Liver (tissue), 9 donors: ENCODE data around the gene FGD4. TPM values are rescaled to one million over a fixed set of nuclear protein-coding genes. Genes with fewer than 3 reads are reported as not detected.

Source experiments
- DNase-seq: peaks from one replicate; pipeline ENCODE4 v3.0.0-alpha.2; 2017; ENCODE audit warnings: low spot score
- H3K27ac ChIP-seq, 2 donors: one replicate each; pipeline ENCODE4 v1.7.0; 2013; ENCODE audit warnings: inconsistent platforms in 2 of 2, low read length in 2 of 2, control low read depth in 1 of 2, low read depth in 1 of 2, mild to moderate bottlenecking in 1 of 2
- H3K27me3 ChIP-seq, 4 donors: one replicate each; pipeline versions ENCODE4 v1.6.1 to v1.7.0; 2013; ENCODE audit warnings: low read length in 3 of 4, inconsistent platforms in 1 of 4, mild to moderate bottlenecking in 1 of 4, moderate library complexity in 1 of 4; ENCODE audit not compliant: control insufficient read depth in 4 of 4, insufficient read depth in 4 of 4
- H3K36me3 ChIP-seq, 4 donors: one replicate each; pipeline versions ENCODE4 v1.6.1 to v1.7.0; 2013; ENCODE audit warnings: low read length in 3 of 4, mild to moderate bottlenecking in 3 of 4, low read depth in 1 of 4, moderate library complexity in 1 of 4; ENCODE audit not compliant: control insufficient read depth in 4 of 4, insufficient read depth in 3 of 4
- H3K4me1 ChIP-seq, 4 donors: one replicate each; pipeline versions ENCODE4 v1.6.1 to v1.7.0; 2013; ENCODE audit warnings: low read length in 3 of 4, mild to moderate bottlenecking in 3 of 4, moderate library complexity in 1 of 4; ENCODE audit not compliant: control insufficient read depth in 4 of 4, insufficient read depth in 4 of 4
- H3K4me3 ChIP-seq, 3 donors: one replicate each; pipeline versions ENCODE4 v1.6.1 to v1.7.0; 2013; ENCODE audit warnings: low read length in 3 of 3, control low read depth in 1 of 3, low read depth in 1 of 3, mild to moderate bottlenecking in 1 of 3
- H3K9ac ChIP-seq, 2 donors: one replicate each; pipeline ENCODE4 v1.7.0; 2013; ENCODE audit warnings: low read length in 2 of 2, mild to moderate bottlenecking in 2 of 2, moderate library complexity in 2 of 2, control low read depth in 1 of 2, low read depth in 1 of 2
- H3K9me3 ChIP-seq, 4 donors: one replicate each; pipeline versions ENCODE4 v1.6.1 to v1.7.0; 2013; ENCODE audit warnings: low read length in 3 of 4; ENCODE audit not compliant: control insufficient read depth in 4 of 4
- EGR1 ChIP-seq, 2 donors: IDR thresholded peaks; 2 replicates each; pipeline ENCODE4 v1.6.1; 2016 to 2018; ENCODE audit warnings: antibody characterized with exemption in 2 of 2, low read depth in 2 of 2
- FOXA1 ChIP-seq: IDR thresholded peaks from 2 replicates; pipeline ENCODE4 v1.6.1; 2016; ENCODE audit warnings: antibody characterized with exemption
- GABPA ChIP-seq, 2 donors: IDR thresholded peaks in 1 of 2; conservative IDR thresholded peaks in 1 of 2; 2 replicates each; pipeline ENCODE4 v1.6.1; 2016; ENCODE audit warnings: antibody characterized with exemption in 2 of 2, mild to moderate bottlenecking in 1 of 2, moderate library complexity in 1 of 2
- HNF4A ChIP-seq, 2 donors: conservative IDR thresholded peaks; 2 replicates each; pipeline ENCODE4 v1.6.1; 2016; ENCODE audit warnings: antibody characterized with exemption in 2 of 2, mild to moderate bottlenecking in 2 of 2
- JUND ChIP-seq, 2 donors: IDR thresholded peaks; 2 replicates each; pipeline ENCODE4 v1.6.1; 2016; ENCODE audit warnings: antibody characterized with exemption in 2 of 2
- NR2F2 ChIP-seq: IDR thresholded peaks from 2 replicates; pipeline ENCODE4 v1.6.1; 2016; ENCODE audit warnings: antibody characterized with exemption
- SP1 ChIP-seq: IDR thresholded peaks from 2 replicates; pipeline ENCODE4 v1.6.1; 2018; ENCODE audit warnings: antibody characterized with exemption, mild to moderate bottlenecking
- WGBS: extraction: QIAGEN DNeasy Blood & Tissue Kit; methylation state at CpG from one replicate; pipeline ENCODE4 v1.1.7; 2013; 5-methylcytosine and 5-hydroxymethylcytosine counted together
- polyA plus RNA-seq, 2 donors: library from polyadenylated mRNA; stranded (reverse) in 1 of 2; unstranded in 1 of 2; fragments of 200-250 nt in 1 of 2; fragments of >200 nt in 1 of 2; fragmentation: Nextera tagmentation in 1 of 2; extraction: Ambion mirVana in 1 of 2; gene quantifications; one replicate each; pipeline versions ENCODE4 v1.2.1 to v1.2.3, GENCODE V29; 2013 to 2015
- total RNA-seq, 2 donors: library from RNA; depleted of rRNA; stranded (reverse); fragments of >200 nt; gene quantifications; one replicate each; pipeline ENCODE4 v1.2.3, GENCODE V29; 2014
- TF ChIP-seq, protein P1 (sequence below): IDR thresholded peaks from 2 replicates; pipeline ENCODE4 v1.6.1; 2016; ENCODE audit warnings: antibody characterized with exemption, mild to moderate bottlenecking
- TF ChIP-seq, protein P2 (sequence below): fragments of 150-350 bp; IDR thresholded peaks from 2 replicates; pipeline ENCODE4 v1.5.1; 2017; ENCODE audit warnings: improper control_type of control experiment, low read depth, low read length; ENCODE audit not compliant: missing input control
- TF ChIP-seq, protein P3 (sequence below): IDR thresholded peaks from 2 replicates; pipeline ENCODE4 v1.6.1; 2016; ENCODE audit warnings: antibody characterized with exemption
- donor health status: healthy.
- donor health status: healthy.
- donor health status: healthy.
- donor health status: healthy.
- donor health status: healthy.

Gene FGD4
- total and polyA plus RNA-seq, 4 donors: 3.8 to 26.4 (median 9.0) TPM

DNA sequence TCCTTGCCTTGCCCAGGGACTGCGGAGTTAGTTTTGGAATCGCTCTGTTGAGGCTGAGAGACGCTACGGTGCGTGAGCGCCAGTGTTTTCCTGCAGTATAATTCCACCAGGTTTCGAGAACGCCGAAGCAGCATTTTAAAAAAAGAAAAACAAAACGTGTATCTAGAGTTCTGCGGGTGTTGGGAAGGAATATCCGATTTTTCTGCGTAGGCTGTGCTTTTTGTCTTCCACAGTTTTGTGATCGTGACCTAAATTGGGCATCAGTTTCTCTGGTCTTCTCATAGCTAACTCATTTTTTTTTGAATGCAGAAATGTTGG lies 280.5 kb downstream of the FGD4 start:
- peaks cover 0 to 9% (median 6%) of the 10 kb centered on the region in 4 donors for H3K4me1 ChIP-seq
- H3K27ac ChIP-seq: peak overlapping the region; percentile 82 to 92
- H3K36me3 ChIP-seq: peaks cover 0 to 3% (median 0%) of the 10 kb centered on the region in 4 donors
- H3K9me3 ChIP-seq: no peaks in the 10 kb centered on the region
- under 1% methylated on average over 14 of the region's 14 CpGs for WGBS
- peak overlapping the region; percentile 96 to 99 for H3K9ac ChIP-seq
- DNase-seq: no peak
- peak overlapping the region; percentile 92 to 99 (median 94) for H3K4me3 ChIP-seq
- H3K27me3 ChIP-seq: no peaks in the 10 kb centered on the region
- TF ChIP-seq NR2F2: no peak
- TF ChIP-seq, protein P1, sequence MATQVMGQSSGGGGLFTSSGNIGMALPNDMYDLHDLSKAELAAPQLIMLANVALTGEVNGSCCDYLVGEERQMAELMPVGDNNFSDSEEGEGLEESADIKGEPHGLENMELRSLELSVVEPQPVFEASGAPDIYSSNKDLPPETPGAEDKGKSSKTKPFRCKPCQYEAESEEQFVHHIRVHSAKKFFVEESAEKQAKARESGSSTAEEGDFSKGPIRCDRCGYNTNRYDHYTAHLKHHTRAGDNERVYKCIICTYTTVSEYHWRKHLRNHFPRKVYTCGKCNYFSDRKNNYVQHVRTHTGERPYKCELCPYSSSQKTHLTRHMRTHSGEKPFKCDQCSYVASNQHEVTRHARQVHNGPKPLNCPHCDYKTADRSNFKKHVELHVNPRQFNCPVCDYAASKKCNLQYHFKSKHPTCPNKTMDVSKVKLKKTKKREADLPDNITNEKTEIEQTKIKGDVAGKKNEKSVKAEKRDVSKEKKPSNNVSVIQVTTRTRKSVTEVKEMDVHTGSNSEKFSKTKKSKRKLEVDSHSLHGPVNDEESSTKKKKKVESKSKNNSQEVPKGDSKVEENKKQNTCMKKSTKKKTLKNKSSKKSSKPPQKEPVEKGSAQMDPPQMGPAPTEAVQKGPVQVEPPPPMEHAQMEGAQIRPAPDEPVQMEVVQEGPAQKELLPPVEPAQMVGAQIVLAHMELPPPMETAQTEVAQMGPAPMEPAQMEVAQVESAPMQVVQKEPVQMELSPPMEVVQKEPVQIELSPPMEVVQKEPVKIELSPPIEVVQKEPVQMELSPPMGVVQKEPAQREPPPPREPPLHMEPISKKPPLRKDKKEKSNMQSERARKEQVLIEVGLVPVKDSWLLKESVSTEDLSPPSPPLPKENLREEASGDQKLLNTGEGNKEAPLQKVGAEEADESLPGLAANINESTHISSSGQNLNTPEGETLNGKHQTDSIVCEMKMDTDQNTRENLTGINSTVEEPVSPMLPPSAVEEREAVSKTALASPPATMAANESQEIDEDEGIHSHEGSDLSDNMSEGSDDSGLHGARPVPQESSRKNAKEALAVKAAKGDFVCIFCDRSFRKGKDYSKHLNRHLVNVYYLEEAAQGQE: no peak
- TF ChIP-seq, protein P2, sequence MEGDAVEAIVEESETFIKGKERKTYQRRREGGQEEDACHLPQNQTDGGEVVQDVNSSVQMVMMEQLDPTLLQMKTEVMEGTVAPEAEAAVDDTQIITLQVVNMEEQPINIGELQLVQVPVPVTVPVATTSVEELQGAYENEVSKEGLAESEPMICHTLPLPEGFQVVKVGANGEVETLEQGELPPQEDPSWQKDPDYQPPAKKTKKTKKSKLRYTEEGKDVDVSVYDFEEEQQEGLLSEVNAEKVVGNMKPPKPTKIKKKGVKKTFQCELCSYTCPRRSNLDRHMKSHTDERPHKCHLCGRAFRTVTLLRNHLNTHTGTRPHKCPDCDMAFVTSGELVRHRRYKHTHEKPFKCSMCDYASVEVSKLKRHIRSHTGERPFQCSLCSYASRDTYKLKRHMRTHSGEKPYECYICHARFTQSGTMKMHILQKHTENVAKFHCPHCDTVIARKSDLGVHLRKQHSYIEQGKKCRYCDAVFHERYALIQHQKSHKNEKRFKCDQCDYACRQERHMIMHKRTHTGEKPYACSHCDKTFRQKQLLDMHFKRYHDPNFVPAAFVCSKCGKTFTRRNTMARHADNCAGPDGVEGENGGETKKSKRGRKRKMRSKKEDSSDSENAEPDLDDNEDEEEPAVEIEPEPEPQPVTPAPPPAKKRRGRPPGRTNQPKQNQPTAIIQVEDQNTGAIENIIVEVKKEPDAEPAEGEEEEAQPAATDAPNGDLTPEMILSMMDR: no peak

DNA sequence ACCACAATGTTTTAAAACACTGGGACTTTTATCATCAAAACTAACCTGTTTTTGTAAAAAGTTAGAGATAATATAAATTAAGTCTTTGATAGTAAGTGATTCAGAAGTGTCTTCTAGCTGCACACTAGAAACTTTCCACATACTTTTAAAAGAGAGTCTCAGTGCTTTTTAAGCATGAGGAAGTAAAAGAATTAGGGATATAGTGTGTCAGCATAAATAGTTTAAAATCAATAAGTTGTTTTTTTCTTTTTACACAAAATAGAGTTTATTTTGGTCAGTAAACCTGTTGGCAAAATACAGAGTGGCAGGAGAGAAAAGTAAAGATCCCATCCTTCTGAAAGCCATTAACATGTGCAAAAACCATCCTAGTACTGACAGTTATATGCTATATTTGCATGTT lies 281.4 kb downstream of the FGD4 start:
- Histone ChIP-seq H3K36me3 (peaks cover 0 to 3% (median 0%) of the 10 kb centered on the region in 4 donors), H3K27me3 (no peaks in the 10 kb centered on the region), H3K4me1 (peaks cover 0 to 9% (median 6%) of the 10 kb centered on the region in 4 donors), H3K27ac (no peak overlapping the region), H3K9ac (no peak overlapping the region), H3K4me3 (no peak overlapping the region), H3K9me3 (no peaks in the 10 kb centered on the region)
- DNase-seq: no peak
- TF ChIP-seq, protein P3, sequence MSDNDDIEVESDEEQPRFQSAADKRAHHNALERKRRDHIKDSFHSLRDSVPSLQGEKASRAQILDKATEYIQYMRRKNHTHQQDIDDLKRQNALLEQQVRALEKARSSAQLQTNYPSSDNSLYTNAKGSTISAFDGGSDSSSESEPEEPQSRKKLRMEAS: no peak
- no peak for TF ChIP-seq EGR1 (IDR thresholded peaks at IDR 0.05; ENCODE audit: low read depth in 2 of 2)
- no peak for TF ChIP-seq SP1
- TF ChIP-seq FOXA1: no peak
- no peak for TF ChIP-seq JUND (IDR thresholded peaks at IDR 0.05)
- TF ChIP-seq HNF4A (conservative IDR thresholded peaks at IDR 0.05): no peak

DNA sequence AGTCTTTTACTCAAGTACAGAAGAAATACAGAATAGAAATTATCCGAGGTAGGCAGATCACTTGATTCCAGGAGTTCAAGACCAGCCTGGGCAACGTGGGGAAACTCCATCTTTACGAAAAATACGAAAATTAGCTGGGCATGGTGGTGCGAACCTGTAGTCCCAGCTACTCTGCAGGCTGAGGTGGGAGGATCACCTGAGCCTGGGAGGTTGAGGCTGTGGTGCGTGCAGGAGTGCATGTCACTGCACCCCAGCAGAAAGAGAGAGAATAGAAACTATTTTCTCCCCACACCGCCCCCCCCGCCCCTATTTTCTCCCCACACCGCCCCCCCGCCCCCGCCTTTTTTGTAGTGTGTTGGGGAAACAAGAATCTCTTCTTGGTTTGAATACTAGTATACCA lies 281.9 kb downstream of the FGD4 start:
- Histone ChIP-seq H3K36me3 (peaks cover 0 to 3% (median 0%) of the 10 kb centered on the region in 4 donors), H3K4me3 (no peak overlapping the region), H3K4me1 (peaks cover 0 to 9% (median 6%) of the 10 kb centered on the region in 4 donors), H3K9me3 (no peaks in the 10 kb centered on the region), H3K27ac (no peak overlapping the region), H3K27me3 (no peaks in the 10 kb centered on the region), H3K9ac (no peak overlapping the region)
- no peak for TF ChIP-seq GABPA (IDR thresholded peaks at IDR 0.05 in 1 of 2, conservative IDR thresholded peaks at IDR 0.05 in 1 of 2)
- DNase-seq: no peak
- 93% methylated on average over 11 of the region's 11 CpGs for WGBS
